Kidney capillary endothelial cell (primary cell): Measurements from ENCODE around the gene NRK.
"Not testable (repeated sequence)": the region's sequence is repeated elsewhere in the genome, so short reads cannot be mapped to it uniquely, and the experiment has no call there.

ENCODE experiments used
- DNase-seq: peaks from one replicate; pipeline ENCODE4 v3.0.0-alpha.2; 2018; ENCODE audit warnings: low spot score

The NRK gene

GRCh38 chrX:105822138-105823091, at the start of gene NRK:
Gene NRK (plus strand): TSS chrX:105822539. CDS start chrX:105822846, 307 bp downstream.
- DNase-seq = no peak

- no peak for DNase-seq
Observed at GRCh38 chrX:105773801-105774200, 48.5 kb upstream of the NRK start.

GRCh38 chrX:105775679-105776078, 46.7 kb upstream of the NRK start:
- DNase-seq = no peak

DNA sequence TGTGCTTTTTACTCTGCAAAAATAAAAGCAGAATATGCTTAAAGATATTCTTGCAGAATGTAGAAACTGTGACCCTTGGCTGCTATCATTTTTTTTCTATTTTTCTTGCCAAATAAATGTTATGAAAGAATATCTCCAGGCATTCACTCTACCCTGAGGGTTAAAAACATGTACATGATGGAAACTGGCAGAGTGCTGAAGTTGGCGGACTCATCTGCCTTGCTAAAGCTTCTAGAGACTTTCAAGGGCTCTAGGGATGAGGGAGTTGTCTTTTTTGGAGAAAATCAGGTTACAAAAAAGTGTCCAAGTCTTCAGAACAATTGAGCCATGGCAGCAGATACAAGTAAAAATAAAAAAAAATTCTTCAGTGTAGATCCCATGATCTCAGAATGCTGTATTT, 40.5 kb upstream of the NRK start:
- no peak for DNase-seq

DNA sequence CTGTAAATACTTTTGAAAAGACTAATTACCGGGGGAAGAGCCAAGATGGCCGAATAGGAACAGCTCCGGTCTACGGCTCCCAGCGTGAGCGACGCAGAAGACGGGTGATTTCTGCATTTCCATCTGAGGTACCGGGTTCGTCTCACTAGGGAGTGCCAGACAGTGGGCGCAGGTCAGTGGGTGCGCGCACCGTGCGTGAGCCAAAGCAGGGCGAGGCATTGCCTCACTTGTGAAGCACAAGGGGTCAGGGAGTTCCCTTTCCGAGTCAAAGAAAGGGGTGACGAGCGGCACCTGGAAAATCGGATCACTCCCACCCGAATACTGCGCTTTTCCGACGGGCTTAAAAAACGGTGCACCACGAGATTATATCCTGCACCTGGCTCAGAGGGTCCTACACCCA, 25.5 kb upstream of the NRK start:
- not testable (repeated sequence) for DNase-seq

GRCh38 chrX:105803891-105804290, 18.4 kb upstream of the NRK start:
- DNase-seq = no peak

GRCh38 chrX:105805655-105806054, 16.7 kb upstream of the NRK start:
- not testable (repeated sequence) for DNase-seq

GRCh38 chrX:105816517-105816916, 5.8 kb upstream of the NRK start:
- DNase-seq = no peak

- DNase-seq = no peak
Observed at GRCh38 chrX:105820247-105820646, 2.1 kb upstream of the NRK start.

DNA sequence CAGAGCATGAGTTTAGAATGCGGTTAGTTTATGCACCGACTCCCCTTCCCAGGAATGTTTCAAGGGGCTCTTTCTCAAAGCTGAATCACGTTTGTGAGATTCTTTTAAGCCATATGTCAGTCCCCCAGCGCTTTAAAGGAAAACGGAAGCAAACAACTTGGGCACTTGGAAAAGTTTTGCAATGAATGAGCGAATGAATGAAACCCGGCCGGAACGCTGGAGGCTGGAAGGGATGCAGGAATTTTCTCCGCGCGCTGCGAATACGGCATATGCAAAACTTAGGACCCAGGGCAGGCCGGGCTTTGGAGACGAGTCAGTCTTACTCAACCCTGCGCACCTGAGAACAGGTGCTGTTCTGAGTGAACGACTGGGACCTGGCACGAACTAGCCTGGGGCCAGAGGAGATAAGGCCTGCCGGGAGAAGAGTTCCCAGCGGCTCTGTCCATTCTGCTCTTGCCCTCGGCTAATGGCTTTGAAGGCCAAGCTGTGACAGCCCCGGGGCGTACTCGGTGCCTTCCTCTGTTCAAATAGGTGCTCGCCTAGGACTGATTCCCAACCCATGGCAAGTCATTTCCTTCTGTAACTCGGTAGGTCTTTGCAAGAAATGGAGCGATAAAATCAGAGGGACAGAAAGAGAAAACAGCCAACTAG, 743 bp upstream of the NRK start:
- DNase-seq = no peak

DNA sequence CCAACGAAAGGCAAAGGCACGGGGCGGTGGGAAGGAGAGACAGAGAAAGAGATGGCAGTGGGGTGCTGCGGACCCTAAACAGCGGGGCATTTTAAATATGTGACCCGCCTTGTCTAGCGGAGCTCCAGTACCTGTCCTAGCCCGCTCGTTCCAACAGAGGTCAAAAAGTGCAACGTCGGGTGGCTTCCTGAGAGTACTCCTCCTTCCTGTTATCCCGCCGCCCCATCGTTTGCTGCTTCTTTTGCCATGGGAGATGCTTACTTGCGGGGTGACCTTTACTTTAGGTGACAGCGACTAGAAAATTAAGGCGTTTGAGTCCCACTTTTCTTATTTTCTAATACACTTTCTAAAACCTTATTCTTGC, 735 bp downstream of the NRK start:
- DNase-seq = no peak

DNA sequence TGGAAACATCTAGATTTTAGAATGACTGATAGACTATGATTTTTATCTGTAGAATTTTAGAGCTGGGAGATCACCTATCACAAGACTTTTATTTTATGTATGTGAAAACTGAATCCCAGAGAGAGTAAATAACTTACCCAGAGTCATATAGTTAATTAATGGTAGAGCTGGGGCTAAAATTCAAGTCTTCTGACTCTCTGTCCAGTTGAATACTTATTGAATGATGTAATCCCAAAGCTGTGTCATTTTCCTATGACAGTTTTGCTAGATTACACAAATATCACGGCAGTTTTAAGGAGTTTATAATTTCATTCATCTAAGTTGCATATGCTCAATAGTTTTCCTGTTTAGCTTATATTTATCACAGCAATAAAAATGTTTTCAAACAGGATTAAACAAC, 6.7 kb downstream of the NRK start:
- no peak for DNase-seq

- no peak for DNase-seq
Observed at GRCh38 chrX:105837232-105837631, 14.9 kb downstream of the NRK start.

DNA sequence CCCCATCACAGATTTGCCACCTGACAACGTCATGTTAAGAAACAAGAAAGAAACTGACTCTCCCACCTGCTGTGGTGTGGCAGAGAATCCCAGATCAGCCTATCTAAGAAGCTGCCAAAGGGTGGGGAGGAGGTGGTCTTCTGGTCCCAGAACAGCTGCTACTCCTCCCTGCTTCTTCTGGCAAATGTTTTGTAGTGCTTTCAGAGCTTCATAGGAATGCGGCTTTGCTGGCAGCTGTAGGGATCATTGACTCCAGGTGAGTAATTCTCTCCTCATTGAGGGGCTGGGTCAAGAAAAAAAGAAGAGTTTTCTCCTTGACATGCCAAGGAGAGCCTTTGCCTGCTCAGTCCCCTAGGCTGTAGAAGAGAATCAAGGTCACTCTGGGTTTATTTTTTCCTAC, 23.3 kb downstream of the NRK start:
- DNase-seq = no peak

- not testable (repeated sequence) for DNase-seq
Observed at GRCh38 chrX:105850100-105850499, 27.8 kb downstream of the NRK start.

DNA sequence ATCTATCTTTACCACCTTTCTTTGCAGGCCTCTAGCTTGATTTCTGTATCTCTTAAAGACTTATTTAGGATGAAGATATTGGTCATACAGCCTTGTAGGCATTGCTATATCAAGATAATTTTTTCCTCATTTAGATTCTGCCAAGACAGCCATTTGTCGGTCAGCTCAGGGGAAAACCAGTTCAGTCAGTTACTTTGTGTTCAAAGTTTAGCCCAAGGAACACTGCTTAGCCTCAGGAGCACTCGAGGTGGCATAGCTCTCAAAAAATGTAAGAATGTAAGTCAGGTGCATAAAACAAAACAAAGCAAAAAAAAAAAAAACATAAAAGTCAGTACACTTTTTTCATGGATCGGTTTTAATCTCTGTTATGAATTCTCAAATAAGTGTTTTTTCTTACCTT, 43.4 kb downstream of the NRK start:
- no peak for DNase-seq

GRCh38 chrX:105869701-105870100, 47.4 kb downstream of the NRK start:
- DNase-seq = no peak

- no peak for DNase-seq
Observed at GRCh38 chrX:105870445-105870844, 48.1 kb downstream of the NRK start.

GRCh38 chrX:105872941-105873340, 50.6 kb downstream of the NRK start:
- DNase-seq = no peak

GRCh38 chrX:105874790-105875189, 52.5 kb downstream of the NRK start:
- DNase-seq = no peak

DNA sequence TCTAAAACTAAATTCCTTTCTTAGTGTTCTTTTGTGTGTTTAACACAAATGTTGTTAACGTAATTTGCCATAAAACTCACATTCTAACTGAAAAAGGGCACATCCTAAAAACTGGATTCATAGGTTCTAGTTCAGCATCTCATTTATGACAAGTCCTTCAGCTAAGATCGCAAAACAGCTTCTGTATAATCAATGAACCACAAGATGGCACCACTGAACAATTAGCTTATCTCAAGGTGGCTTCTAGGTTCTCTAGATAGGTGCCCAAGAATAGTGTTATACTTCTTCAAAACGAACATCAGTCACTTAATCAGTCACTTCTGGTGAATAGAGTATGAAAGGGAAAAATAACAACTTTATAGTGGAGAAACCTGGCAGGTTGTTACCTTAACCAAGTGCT, 54.3 kb downstream of the NRK start:
- DNase-seq = no peak

- DNase-seq = no peak
Observed at GRCh38 chrX:105880491-105880890, 58.2 kb downstream of the NRK start.

DNA sequence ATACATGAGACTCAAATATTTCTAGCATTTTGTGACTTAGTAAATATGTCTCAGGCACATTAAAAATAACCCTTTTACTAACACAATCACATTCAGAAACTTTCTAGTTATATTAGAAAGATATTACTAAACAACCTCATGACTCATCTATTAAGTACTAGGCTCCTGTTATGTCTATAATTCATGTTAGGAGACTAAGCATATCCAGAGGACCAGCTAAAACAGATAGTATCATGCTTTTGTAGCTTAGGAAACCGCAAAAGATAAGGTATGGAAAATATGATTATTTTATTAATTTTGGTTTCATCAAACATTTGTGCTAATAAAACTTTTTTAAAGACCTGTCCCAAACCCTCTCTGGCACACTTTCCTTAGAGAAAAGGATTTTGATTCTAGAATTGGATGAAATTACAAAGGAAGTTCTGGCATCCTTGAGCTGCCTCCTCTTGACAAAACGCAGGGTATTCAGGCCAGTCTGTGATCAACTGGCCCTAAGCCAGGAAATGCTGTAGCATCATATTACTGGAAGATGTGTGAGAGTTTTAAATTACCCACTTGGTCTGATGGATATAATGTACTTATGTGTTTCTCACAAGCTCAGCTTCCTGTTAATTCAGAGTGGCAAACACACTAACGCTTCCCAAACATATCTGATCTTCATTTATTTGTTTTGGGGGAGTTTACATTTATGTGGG, 60.4 kb downstream of the NRK start:
- DNase-seq = no peak
